CD14-positive monocyte (primary cell): ENCODE measurements around the gene MGARP. TPM values are rescaled to one million over a fixed set of nuclear protein-coding genes. Genes with fewer than 3 reads are reported as not detected.
A peak's percentile ranks its signal among the peaks of the same experiment; 100 is the strongest.

ENCODE experiments used
- DNase-seq, 3 donors: peaks; one replicate each; pipeline ENCODE4 v3.0.0-alpha.2; 2011 to 2022
- H2AFZ ChIP-seq: 2 replicates; pipeline ENCODE4 v1.6.0; 2012; ENCODE audit warnings: mild to moderate bottlenecking, low read depth, low read length, inconsistent platforms; ENCODE audit not compliant: insufficient read depth, poor library complexity, severe bottlenecking
- H3K27ac ChIP-seq, 2 donors: 1 replicate in 1 of 2; 2 replicates in 1 of 2; pipeline ENCODE4 v1.5.1; 2012 to 2013; ENCODE audit warnings: low read length in 2 of 2, control low read depth in 1 of 2, inconsistent platforms in 1 of 2, low read depth in 1 of 2, mild to moderate bottlenecking in 1 of 2
- H3K27me3 ChIP-seq, 2 donors: one replicate each; pipeline versions ENCODE4 v1.6.0 to v1.6.1; 2011 to 2013; ENCODE audit warnings: low read length in 2 of 2; ENCODE audit not compliant: control insufficient read depth in 2 of 2, insufficient read depth in 2 of 2
- H3K36me3 ChIP-seq, 2 donors: replicated peaks in 1 of 2; 1 replicate in 1 of 2; 2 replicates in 1 of 2; pipeline versions ENCODE4 v1.5.1 to v1.6.1; 2012 to 2013; ENCODE audit warnings: low read length in 2 of 2, control low read depth in 1 of 2, inconsistent platforms in 1 of 2, mild to moderate bottlenecking in 1 of 2; ENCODE audit not compliant: insufficient read depth in 2 of 2, control insufficient read depth in 1 of 2
- H3K4me1 ChIP-seq, 2 donors: 1 replicate in 1 of 2; 2 replicates in 1 of 2; pipeline versions ENCODE4 v1.5.1 to v1.6.1; 2012 to 2013; ENCODE audit warnings: low read length in 2 of 2, control low read depth in 1 of 2, inconsistent platforms in 1 of 2, mild to moderate bottlenecking in 1 of 2, moderate library complexity in 1 of 2; ENCODE audit not compliant: insufficient read depth in 2 of 2, control insufficient read depth in 1 of 2
- H3K4me2 ChIP-seq: replicated peaks from 2 replicates; pipeline ENCODE3; 2012; ENCODE audit warnings: low read length, moderate library complexity, mild to moderate bottlenecking; ENCODE audit not compliant: poor library complexity, severe bottlenecking; ENCODE audit errors: extremely low read depth
- H3K4me3 ChIP-seq, 3 experiments: fragments of 200-600 bp in 1 of 3; sonication (generic) in 1 of 3; replicated peaks in 1 of 3; 1 replicate in 2 of 3; 2 replicates in 1 of 3; pipeline ENCODE4 v1.5.1; 2011 to 2013; ENCODE audit warnings: low read length in 3 of 3, mild to moderate bottlenecking in 3 of 3, control low read depth in 2 of 3, low read depth in 2 of 3, inconsistent platforms in 1 of 3, moderate library complexity in 1 of 3
- H3K79me2 ChIP-seq: 2 replicates; pipeline ENCODE4 v1.6.0; 2012; ENCODE audit warnings: mild to moderate bottlenecking, control low read depth, inconsistent platforms, low read length, moderate library complexity; ENCODE audit not compliant: insufficient read depth
- H3K9ac ChIP-seq: 2 replicates; pipeline ENCODE4 v1.6.0; 2017; ENCODE audit warnings: low read length, mild to moderate bottlenecking; ENCODE audit not compliant: insufficient read depth, poor library complexity, severe bottlenecking
- H3K9me3 ChIP-seq, 2 donors: replicated peaks in 1 of 2; 1 replicate in 1 of 2; 2 replicates in 1 of 2; pipeline versions ENCODE4 v1.5.1 to v1.6.1; 2012 to 2013; ENCODE audit warnings: low read length in 2 of 2, control low read depth in 1 of 2; ENCODE audit not compliant: control insufficient read depth in 1 of 2, insufficient read depth in 1 of 2
- H4K20me1 ChIP-seq: 2 replicates; pipeline ENCODE4 v1.6.0; 2012; ENCODE audit warnings: mild to moderate bottlenecking, low read length, control low read depth, moderate library complexity; ENCODE audit not compliant: insufficient read depth
- H3K27ac Mint-ChIP-seq, 7 donors: one replicate each; pipeline ENCODE4 v1.8.0; 2020; ENCODE audit warnings: mild to moderate bottlenecking in 7 of 7, mixed read lengths in 7 of 7, moderate library complexity in 6 of 7, inconsistent platforms in 2 of 7
- H3K27me3 Mint-ChIP-seq, 3 donors: one replicate each; pipeline ENCODE4 v1.8.0; 2021 to 2022; ENCODE audit warnings: low read depth in 3 of 3, mild to moderate bottlenecking in 3 of 3, mixed read lengths in 3 of 3, moderate library complexity in 3 of 3, inconsistent platforms in 1 of 3
- H3K36me3 Mint-ChIP-seq, 2 donors: one replicate each; pipeline ENCODE4 v1.8.0; 2020; ENCODE audit warnings: mixed read lengths in 2 of 2, inconsistent platforms in 1 of 2, mild to moderate bottlenecking in 1 of 2
- H3K4me1 Mint-ChIP-seq: one replicate; pipeline ENCODE4 v1.8.0; 2020; ENCODE audit warnings: mild to moderate bottlenecking, mixed read lengths
- H3K4me3 Mint-ChIP-seq, 2 donors: one replicate each; pipeline ENCODE4 v1.8.0; 2020; ENCODE audit warnings: mild to moderate bottlenecking in 2 of 2, mixed read lengths in 2 of 2, moderate library complexity in 1 of 2
- H3K9me3 Mint-ChIP-seq, 7 donors: one replicate each; pipeline ENCODE4 v1.8.0; 2020 to 2022; ENCODE audit warnings: mixed read lengths in 7 of 7, mild to moderate bottlenecking in 6 of 7, moderate library complexity in 6 of 7, inconsistent platforms in 2 of 7
- CTCF ChIP-seq: fragments of 200-600 bp; IDR thresholded peaks from one replicate; pipeline ENCODE4 v1.8.0; 2022; ENCODE audit warnings: antibody characterized with exemption, mild to moderate bottlenecking
- WGBS: methylation state at CpG from one replicate; pipeline ENCODE4 v1.1.5; 2013; ENCODE audit warnings: missing lambda C conversion rate; ENCODE audit not compliant: insufficient coverage; 5-methylcytosine and 5-hydroxymethylcytosine counted together
- intact Hi-C, 2 donors: fragments of 100-400 bp; cut with micrococcal nuclease; formaldehyde crosslinking; loops; one replicate each; pipeline versions ENCODE4 v1.15.0 to v1.15.1; 2023
- polyA plus RNA-seq, 3 donors: library from polyadenylated mRNA; depleted of rRNA in 1 of 3; unstranded in 2 of 3; stranded (reverse) in 1 of 3; fragments of 300-500 nt in 2 of 3; fragments of >200 nt in 1 of 3; fragmentation: Illumina TruSeq in 2 of 3; gene quantifications; 1 replicate in 2 of 3; 2 replicates in 1 of 3; pipeline ENCODE4 v1.2.3, GENCODE V29; 2012 to 2021

Gene MGARP
- polyA plus RNA-seq, 3 donors: 0.19 TPM; not detected in 2

- Histone ChIP-seq H3K4me1 (peaks cover 8 to 14% of the 10 kb centered on the region in 2 donors), H2AFZ (peak overlapping the region; percentile 76), H3K36me3 (no peaks in the 10 kb centered on the region), H3K4me2 (peak overlapping the region; percentile 62), H3K27ac (peak overlapping the region in 1 of 2 donors; percentile 50), H3K9ac (no peak overlapping the region), H3K4me3 (peak overlapping the region; percentile 7 to 67 (median 55)), H3K27me3 (no peaks in the 10 kb centered on the region), H3K79me2 (no peaks in the 10 kb centered on the region), H3K9me3 (no peaks in the 10 kb centered on the region), H4K20me1 (no peaks in the 10 kb centered on the region)
- Mint-ChIP-seq H3K36me3 (no peaks in the 10 kb centered on the region), H3K4me1 (peaks cover 20% of the 10 kb centered on the region), H3K9me3 (peaks cover 0 to 4% (median 0%) of the 10 kb centered on the region in 7 donors), H3K27me3 (no peaks in the 10 kb centered on the region), H3K27ac (peak overlapping the region in 4 of 7 donors; percentile 52 to 85 (median 67)), H3K4me3 (peak overlapping the region; percentile 81 to 93)
- intact Hi-C loops: no loop called here
- DNase-seq: no peak
- no peak for TF ChIP-seq CTCF
- 0% methylated on average over 1 of the region's 1 CpG for WGBS
These were observed 13.8 kb downstream of the MGARP start for GRCh38 chr4:139266208-139266582.

GRCh38 chr4:139265654-139266053 lies 14.4 kb downstream of the MGARP start:
- no peak overlapping the region for H2AFZ ChIP-seq
- no peaks in the 10 kb centered on the region for H3K36me3 ChIP-seq
- no peak for DNase-seq
- no peak overlapping the region for H3K4me3 Mint-ChIP-seq
- H3K27me3 Mint-ChIP-seq: no peaks in the 10 kb centered on the region
- TF ChIP-seq CTCF: no peak
- no peak overlapping the region for H3K4me2 ChIP-seq
- no peaks in the 10 kb centered on the region for H3K36me3 Mint-ChIP-seq
- H3K9me3 ChIP-seq: no peaks in the 10 kb centered on the region
- H3K27ac Mint-ChIP-seq: no peak overlapping the region
- H3K4me1 ChIP-seq: peaks cover 8 to 14% of the 10 kb centered on the region in 2 donors
- H3K27me3 ChIP-seq: no peaks in the 10 kb centered on the region
- intact Hi-C loops: no loop called here
- 0% methylated on average over 1 of the region's 3 CpGs for WGBS
- no peak overlapping the region for H3K27ac ChIP-seq
- H4K20me1 ChIP-seq: no peaks in the 10 kb centered on the region
- peaks cover 0 to 4% (median 0%) of the 10 kb centered on the region in 7 donors for H3K9me3 Mint-ChIP-seq
- no peak overlapping the region for H3K4me3 ChIP-seq
- peaks cover 20% of the 10 kb centered on the region for H3K4me1 Mint-ChIP-seq
- H3K9ac ChIP-seq: no peak overlapping the region
- no peaks in the 10 kb centered on the region for H3K79me2 ChIP-seq
